Activated CD4-positive, alpha-beta memory T cell treated with anti-CD3 and anti-CD28 coated beads, Interleukin-2, amount 10 ng/mL, durations not matched to agents 7 days and 5 days (primary cell): ENCODE data around the gene PPIC. TPM values are rescaled to one million over a fixed set of nuclear protein-coding genes. Genes with fewer than 3 reads are reported as not detected.

Source experiments
- total RNA-seq, 2 experiments: library from RNA; stranded (reverse); gene quantifications; one replicate each; pipeline ENCODE4 v1.2.3, GENCODE V29; 2021

The PPIC gene
- total RNA-seq, 2 experiments from 2014 or later = not detected

Other genes with a start within 250 kb of the PPIC start
- gene SNX24, start 191.1 kb downstream of the PPIC start, total RNA-seq = 1 to 10 TPM; 8.8 to 9.2 TPM
- not detected for gene PRDM6, start 52.5 kb upstream of the PPIC start, total RNA-seq